Choroid plexus epithelial cell (primary cell): ENCODE results near the gene B4GALNT3.

ENCODE experiments used
- DNase-seq: peaks from one replicate; pipeline ENCODE4 v3.0.0-alpha.2; 2010; ENCODE audit warnings: low read depth
- H3K4me3 ChIP-seq: 2 replicates; pipeline ENCODE4 v1.5.1; 2011; ENCODE audit warnings: low read depth, mild to moderate bottlenecking, control low read depth, low read length, moderate library complexity
- CTCF ChIP-seq: conservative IDR thresholded peaks from 2 replicates; pipeline ENCODE4 v1.5.1; 2011; ENCODE audit warnings: low read depth, mild to moderate bottlenecking, control low read depth, inconsistent platforms, low read length, moderate library complexity

The B4GALNT3 gene

DNA sequence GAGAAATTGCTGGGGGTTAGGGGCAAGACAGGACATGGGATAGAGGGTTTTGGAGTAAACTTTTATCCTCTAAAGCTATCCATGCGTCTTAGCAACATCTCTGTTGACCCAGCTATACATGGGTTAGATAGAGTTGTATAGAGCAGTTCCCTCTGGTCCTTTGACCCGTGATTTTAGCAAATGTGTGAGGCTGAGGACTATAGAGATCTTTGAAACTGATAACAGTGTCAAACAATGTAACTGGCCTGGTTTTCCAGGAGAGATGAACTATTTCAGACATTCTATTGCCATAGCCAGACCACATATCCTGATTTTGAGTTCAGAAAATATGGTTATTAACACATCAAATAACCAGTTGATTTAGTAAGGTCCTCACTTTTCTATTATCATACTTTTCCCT lies 60.4 kb downstream of the B4GALNT3 start:
- no peak for TF ChIP-seq CTCF
- H3K4me3 ChIP-seq, result no peak overlapping the region
- no peak for DNase-seq

GRCh38 chr12:522692-523378 lies 63.1 kb downstream of the B4GALNT3 start:
- H3K4me3 ChIP-seq, result no peak overlapping the region
- TF ChIP-seq CTCF, result no peak
- DNase-seq, result no peak

- no peak for TF ChIP-seq CTCF
- peak; percentile 33 for DNase-seq
- H3K4me3 ChIP-seq, result no peak overlapping the region
Observed at GRCh38 chr12:524167-524951, 64.6 kb downstream of the B4GALNT3 start.

GRCh38 chr12:526089-526488 lies 66.3 kb downstream of the B4GALNT3 start:
- no peak overlapping the region for H3K4me3 ChIP-seq
- no peak for TF ChIP-seq CTCF
- DNase-seq, result no peak

DNA sequence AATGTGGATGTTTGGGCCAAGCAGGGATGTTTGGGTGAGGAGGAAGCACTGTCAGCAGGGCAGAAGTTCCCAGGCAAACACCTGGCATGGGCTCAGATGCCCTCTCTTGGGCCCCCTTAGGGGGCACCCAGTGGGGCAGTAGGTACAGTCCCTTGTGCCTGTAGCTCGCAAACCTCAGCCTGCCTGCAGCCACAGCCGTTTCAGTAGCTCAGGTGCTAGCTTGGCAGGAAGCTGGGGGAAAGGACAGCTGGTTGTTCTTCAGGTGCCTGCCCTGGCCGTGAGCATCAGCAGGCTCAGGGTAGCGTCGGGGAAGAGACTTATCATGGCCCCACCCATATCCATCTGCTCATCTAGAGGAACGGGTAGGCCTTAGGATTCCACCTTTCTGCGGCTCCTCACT lies 67.5 kb downstream of the B4GALNT3 start:
- DNase-seq, result no peak
- no peak for TF ChIP-seq CTCF
- H3K4me3 ChIP-seq, result no peak overlapping the region

GRCh38 chr12:527729-528128 lies 68.0 kb downstream of the B4GALNT3 start:
- H3K4me3 ChIP-seq, result no peak overlapping the region
- no peak for TF ChIP-seq CTCF
- no peak for DNase-seq
